HCT116 (cell line): ENCODE measurements around the gene HSD3B7. TPM values are rescaled to one million over a fixed set of nuclear protein-coding genes. Genes with fewer than 3 reads are reported as not detected.

Experiments used
- ATAC-seq: fragments of 200-7000 bp; cut with Tn5 transposase; 2 replicates; pipeline ENCODE4 v1.9.1; 2020; ENCODE audit warnings: mild to moderate bottlenecking, moderate library complexity
- BruUV-seq: library from RNA; stranded (reverse); fragments of 400-500 nt; replicated peaks from 2 replicates; lab custom pipeline; 2021; lab: Mats Ljungman, UMichigan
- CTCF ChIA-PET: fragments of 300-600 bp; sonication (Branson Sonifier 250); formaldehyde crosslinking; loops from one replicate; lab custom pipeline; 2021; ENCODE audit warnings: antibody characterized with exemption; lab: Charles Lee
- POLR2A ChIA-PET: fragments of 300-600, 350-600 bp; sonication (Branson Sonifier 250); formaldehyde crosslinking; loops from one replicate; lab custom pipeline; 2021; ENCODE audit warnings: antibody characterized with exemption; lab: Charles Lee
- RAD21 ChIA-PET, 2 experiments: fragments of 300-600 bp; sonication (Branson Sonifier 250); formaldehyde crosslinking; loops; one replicate each; lab custom pipeline; 2023; ENCODE audit warnings: low total read pairs in 2 of 2; ENCODE audit not compliant: uncharacterized antibody in 2 of 2, unreplicated experiment in 2 of 2, low non-redundant PET in 1 of 2; lab: Charles Lee
- DNase-seq: peaks from one replicate; pipeline ENCODE4 v3.0.0-alpha.2; 2010; ENCODE audit warnings: low read depth, low spot score
- H2AFZ ChIP-seq: fragments of 200-600 bp; shearing (Covaris generic), sonication (generic); 2 replicates; pipeline ENCODE4 v1.6.1; 2017; ENCODE audit warnings: low read depth, mixed run types, mixed read lengths, antibody characterized with exemption, low read length; ENCODE audit not compliant: poor library complexity, severe bottlenecking
- H3K27ac ChIP-seq: 2 replicates; pipeline ENCODE4 v1.5.1; 2012; ENCODE audit warnings: low read depth, low read length
- H3K27me3 ChIP-seq: fragments of 200-600 bp; sonication (generic); 2 replicates; pipeline ENCODE4 v1.6.1; 2016; ENCODE audit warnings: mixed run types, low read length, mixed read lengths; ENCODE audit not compliant: insufficient read depth
- H3K36me3 ChIP-seq, 2 experiments: fragments of 200-500 bp in 1 of 2; fragments of 200-600 bp in 1 of 2; sonication (Bioruptor generic) in 1 of 2; sonication (generic) in 1 of 2; 2 replicates each; pipeline versions ENCODE4 v1.5.1 to v1.6.1; 2014 to 2016; ENCODE audit warnings: low read length in 2 of 2, inconsistent platforms in 1 of 2, mixed read lengths in 1 of 2, mixed run types in 1 of 2; ENCODE audit not compliant: insufficient read depth in 2 of 2, control insufficient read depth in 1 of 2
- H3K4me1 ChIP-seq, 2 experiments: fragments of 200-600 bp in 1 of 2; sonication (generic) in 1 of 2; 2 replicates each; pipeline versions ENCODE4 v1.5.1 to v1.6.1; 2012 to 2017; ENCODE audit warnings: low read length in 2 of 2, inconsistent platforms in 1 of 2, mild to moderate bottlenecking in 1 of 2, mixed read lengths in 1 of 2, mixed run types in 1 of 2, moderate library complexity in 1 of 2; ENCODE audit not compliant: insufficient read depth in 2 of 2, control insufficient read depth in 1 of 2
- H3K4me2 ChIP-seq: fragments of 200-600 bp; sonication (generic); 2 replicates; pipeline ENCODE4 v1.6.1; 2017; ENCODE audit warnings: mixed run types, low read length, mixed read lengths
- H3K4me3 ChIP-seq, 2 experiments: fragments of 200-600 bp in 1 of 2; sonication (generic) in 1 of 2; replicated peaks in 1 of 2; 2 replicates each; pipeline ENCODE4 v1.5.1; 2011 to 2016; ENCODE audit warnings: low read length in 2 of 2, control low read depth in 1 of 2, low read depth in 1 of 2, mild to moderate bottlenecking in 1 of 2, mixed read lengths in 1 of 2, mixed run types in 1 of 2
- H3K79me2 ChIP-seq: fragments of 200-600 bp; sonication (generic); 2 replicates; pipeline ENCODE4 v1.6.1; 2017; ENCODE audit warnings: mild to moderate bottlenecking, mixed run types, low read length, moderate library complexity, mixed read lengths; ENCODE audit not compliant: insufficient read depth
- H3K9ac ChIP-seq: fragments of 200-600 bp; sonication (generic); 2 replicates; pipeline ENCODE4 v1.6.1; 2016; ENCODE audit warnings: low read length, mixed read lengths
- H3K9me2 ChIP-seq: fragments of 200-600 bp; sonication (generic), shearing (Covaris generic); 2 replicates; pipeline ENCODE4 v1.6.1; 2017; ENCODE audit warnings: mixed run types, mild to moderate bottlenecking, moderate library complexity; ENCODE audit not compliant: insufficient read depth
- H3K9me3 ChIP-seq, 2 experiments: fragments of 200-500 bp in 1 of 2; fragments of 200-600 bp in 1 of 2; sonication (Bioruptor generic) in 1 of 2; sonication (generic) in 1 of 2; 2 replicates each; pipeline ENCODE4 v1.6.1; 2014 to 2017; ENCODE audit warnings: low read length in 2 of 2, mixed read lengths in 2 of 2, inconsistent platforms in 1 of 2, low read depth in 1 of 2, mild to moderate bottlenecking in 1 of 2, mixed run types in 1 of 2, moderate library complexity in 1 of 2; ENCODE audit not compliant: control insufficient read depth in 1 of 2, insufficient read depth in 1 of 2
- H4K20me1 ChIP-seq: fragments of 200-600 bp; sonication (generic), shearing (Covaris generic); 2 replicates; pipeline ENCODE4 v1.6.1; 2017; ENCODE audit warnings: mixed run types, mild to moderate bottlenecking, moderate library complexity; ENCODE audit not compliant: insufficient read depth
- CBX3 ChIP-seq: IDR thresholded peaks from 2 replicates; pipeline ENCODE4 v1.6.1; 2012; ENCODE audit warnings: low read depth
- CEBPB ChIP-seq: IDR thresholded peaks from 2 replicates; pipeline ENCODE4 v1.6.1; 2012; ENCODE audit warnings: low read depth
- ELF1 ChIP-seq: IDR thresholded peaks from 2 replicates; pipeline ENCODE4 v1.6.1; 2012; ENCODE audit warnings: low read depth, borderline replicate concordance
- EZH2 ChIP-seq: fragments of 200-600 bp; sonication (generic); IDR thresholded peaks from 2 replicates; pipeline ENCODE4 v1.6.1; 2017; ENCODE audit warnings: antibody characterized with exemption, mixed run types
- EZH2phosphoT487 ChIP-seq: fragments of 200-600 bp; IDR thresholded peaks from 2 replicates; pipeline ENCODE4 v1.6.1; 2018; ENCODE audit warnings: antibody characterized with exemption, borderline replicate concordance
- FOSL1 ChIP-seq: IDR thresholded peaks from 2 replicates; pipeline ENCODE4 v1.6.1; 2012; ENCODE audit warnings: low read depth
- MAX ChIP-seq: IDR thresholded peaks from 2 replicates; pipeline ENCODE4 v1.6.1; 2012
- POLR2A ChIP-seq: IDR thresholded peaks from 2 replicates; pipeline ENCODE4 v1.7.0; 2011; ENCODE audit warnings: borderline replicate concordance; ENCODE audit not compliant: insufficient read depth, insufficient read length; ENCODE audit errors: extremely low read depth
- RAD21 ChIP-seq: IDR thresholded peaks from 2 replicates; pipeline ENCODE4 v1.6.1; 2012; ENCODE audit warnings: low read depth, mild to moderate bottlenecking
- REST ChIP-seq: IDR thresholded peaks from 2 replicates; pipeline ENCODE4 v1.6.1; 2012; ENCODE audit warnings: low read depth
- SP1 ChIP-seq: IDR thresholded peaks from 2 replicates; pipeline ENCODE4 v1.6.1; 2012; ENCODE audit warnings: low read depth
- TCF7L2 ChIP-seq: IDR thresholded peaks from 2 replicates; pipeline ENCODE4 v1.7.0; 2011; ENCODE audit warnings: borderline replicate concordance, inconsistent platforms; ENCODE audit not compliant: insufficient read depth, insufficient read length; ENCODE audit errors: extremely low read depth
- ZNF274 ChIP-seq: fragments of 200-500 bp; sonication (Bioruptor generic); IDR thresholded peaks from 2 replicates; pipeline ENCODE4 v1.6.1; 2014; ENCODE audit warnings: mild to moderate bottlenecking, low read depth, low read length, inconsistent platforms
- intact Hi-C: fragments of 100-400 bp; cut with micrococcal nuclease; formaldehyde crosslinking; loops from 2 replicates; pipeline ENCODE4 v1.10.0; 2022
- total RNA-seq: library from RNA; stranded (reverse); gene quantifications from one replicate; pipeline ENCODE4 v1.2.1, GENCODE V29; 2021; ENCODE audit not compliant: unreplicated experiment

The HSD3B7 gene
- total RNA-seq, 1 experiment from 2014 or later = 8.6 TPM

GRCh38 chr16:31002250-31002700, 17.3 kb downstream of the HSD3B7 start:
- Histone ChIP-seq H3K9ac (no peak overlapping the region), H3K9me2 (no peaks in the 10 kb centered on the region), H4K20me1 (no peaks in the 10 kb centered on the region), H3K9me3 (no peaks in the 10 kb centered on the region), H3K79me2 (no peaks in the 10 kb centered on the region), H3K4me1 (peaks cover 20 to 25% of the 10 kb centered on the region in 2 experiments), H2AFZ (no peak overlapping the region), H3K27ac (no peak overlapping the region), H3K4me2 (no peak overlapping the region), H3K4me3 (no peak overlapping the region), H3K27me3 (no peaks in the 10 kb centered on the region), H3K36me3 (no peaks in the 10 kb centered on the region)
- DNase-seq (no peak), ATAC-seq (no peak)
- CTCF ChIA-PET = no interaction called here
- BruUV-seq = no TSS peak
- RAD21 ChIA-PET = no interaction called here
- POLR2A ChIA-PET = no interaction called here
- intact Hi-C loops = no loop called here
- TF ChIP-seq RAD21 (no peak), CEBPB (no peak), ELF1 (no peak), EZH2 (no peak)

GRCh38 chr16:31002862-31003341, 17.9 kb downstream of the HSD3B7 start:
- no peaks in the 10 kb centered on the region for H3K36me3 ChIP-seq
- H2AFZ ChIP-seq = no peak overlapping the region
- H3K4me1 ChIP-seq = peaks cover 14 to 22% of the 10 kb centered on the region in 2 experiments
- ChIA-PET POLR2A (no interaction called here), CTCF (no interaction called here), RAD21 (no interaction called here)
- H3K9me2 ChIP-seq = no peaks in the 10 kb centered on the region
- no peak for DNase-seq
- H3K27ac ChIP-seq = no peak overlapping the region
- H3K27me3 ChIP-seq = no peaks in the 10 kb centered on the region
- no peaks in the 10 kb centered on the region for H4K20me1 ChIP-seq
- H3K4me3 ChIP-seq = no peak overlapping the region
- H3K4me2 ChIP-seq = no peak overlapping the region
- no peaks in the 10 kb centered on the region for H3K9me3 ChIP-seq
- no peak overlapping the region for H3K9ac ChIP-seq
- BruUV-seq = no TSS peak
- intact Hi-C loops = no loop called here
- TF ChIP-seq TCF7L2 = no peak
- no peak for TF ChIP-seq FOSL1
- TF ChIP-seq SP1 = no peak
- TF ChIP-seq MAX = no peak
- TF ChIP-seq EZH2phosphoT487 = no peak
- no peak for TF ChIP-seq ZNF274
- no peak for TF ChIP-seq EZH2
- TF ChIP-seq CBX3 = no peak
- TF ChIP-seq POLR2A = no peak
- TF ChIP-seq REST = no peak
- no peaks in the 10 kb centered on the region for H3K79me2 ChIP-seq
- no peak for ATAC-seq
